Naive thymus-derived CD4-positive, alpha-beta T cell (primary cell): ENCODE data around the gene DISP3. TPM values are rescaled to one million over a fixed set of nuclear protein-coding genes. Genes with fewer than 3 reads are reported as not detected.

Experiments
- ATAC-seq: fragments of 150-1000 bp; cut with Tn5 transposase; 2 replicates; pipeline ENCODE4 v1.10.0; 2021; ENCODE audit warnings: mild to moderate bottlenecking, moderate library complexity
- CTCF ChIA-PET: fragments of 350-600 bp; sonication (Branson Sonifier 250); formaldehyde crosslinking; loops from one replicate; lab custom pipeline; 2021; ENCODE audit warnings: antibody characterized with exemption; lab: Charles Lee
- POLR2A ChIA-PET: fragments of 350-600 bp; sonication (Branson Sonifier 250); formaldehyde crosslinking; loops from one replicate; lab custom pipeline; 2021; ENCODE audit warnings: antibody characterized with exemption, inconsistent platforms; lab: Charles Lee
- DNase-seq, 9 donors: peaks; one replicate each; pipeline versions ENCODE4 v3.0.0 to v3.0.0-alpha.2; 2020 to 2022; ENCODE audit warnings: mixed read lengths in 1 of 9
- H3K27ac ChIP-seq: one replicate; pipeline ENCODE4 v1.7.0; 2013; ENCODE audit warnings: mild to moderate bottlenecking, low read depth, low read length, moderate library complexity
- H3K27me3 ChIP-seq, 2 donors: one replicate each; pipeline ENCODE4 v1.7.0; 2013; ENCODE audit warnings: low read length in 2 of 2, mild to moderate bottlenecking in 2 of 2, moderate library complexity in 2 of 2; ENCODE audit not compliant: control insufficient read depth in 2 of 2, insufficient read depth in 2 of 2
- H3K36me3 ChIP-seq, 3 experiments: 1 replicate in 2 of 3; 2 replicates in 1 of 3; pipeline ENCODE4 v1.7.0; 2013; ENCODE audit warnings: low read length in 3 of 3, mild to moderate bottlenecking in 3 of 3, moderate library complexity in 1 of 3; ENCODE audit not compliant: insufficient read depth in 3 of 3, control insufficient read depth in 2 of 3
- H3K4me1 ChIP-seq, 2 donors: one replicate each; pipeline ENCODE4 v1.7.0; 2013; ENCODE audit warnings: low read length in 2 of 2, mild to moderate bottlenecking in 2 of 2, moderate library complexity in 1 of 2; ENCODE audit not compliant: control insufficient read depth in 2 of 2, insufficient read depth in 2 of 2
- H3K4me3 ChIP-seq: 2 replicates; pipeline ENCODE4 v1.7.0; 2013; ENCODE audit warnings: mild to moderate bottlenecking, low read length
- H3K9me3 ChIP-seq, 3 experiments: 1 replicate in 2 of 3; 2 replicates in 1 of 3; pipeline ENCODE4 v1.7.0; 2013; ENCODE audit warnings: low read length in 3 of 3; ENCODE audit not compliant: control insufficient read depth in 2 of 3
- H3K27ac Mint-ChIP-seq, 9 donors: one replicate each; pipeline ENCODE4 v1.8.0; 2020 to 2022; ENCODE audit warnings: mixed read lengths in 9 of 9, mild to moderate bottlenecking in 8 of 9, moderate library complexity in 5 of 9, inconsistent platforms in 2 of 9
- H3K27me3 Mint-ChIP-seq, 5 donors: one replicate each; pipeline ENCODE4 v1.8.0; 2021 to 2022; ENCODE audit warnings: mixed read lengths in 5 of 5, mild to moderate bottlenecking in 1 of 5
- H3K36me3 Mint-ChIP-seq, 5 donors: one replicate each; pipeline ENCODE4 v1.8.0; 2020 to 2022; ENCODE audit warnings: mixed read lengths in 5 of 5, mild to moderate bottlenecking in 3 of 5, inconsistent platforms in 1 of 5
- H3K4me1 Mint-ChIP-seq, 7 donors: one replicate each; pipeline ENCODE4 v1.8.0; 2020 to 2022; ENCODE audit warnings: mixed read lengths in 7 of 7, mild to moderate bottlenecking in 3 of 7, inconsistent platforms in 1 of 7
- H3K4me3 Mint-ChIP-seq, 10 donors: one replicate each; pipeline ENCODE4 v1.8.0; 2020 to 2022; ENCODE audit warnings: mild to moderate bottlenecking in 10 of 10, mixed read lengths in 10 of 10, moderate library complexity in 6 of 10, inconsistent platforms in 2 of 10
- H3K9me3 Mint-ChIP-seq, 11 donors: one replicate each; pipeline ENCODE4 v1.8.0; 2020 to 2022; ENCODE audit warnings: mixed read lengths in 11 of 11, mild to moderate bottlenecking in 4 of 11, inconsistent platforms in 1 of 11, moderate library complexity in 1 of 11
- intact Hi-C, 2 donors: fragments of 100-400 bp; cut with micrococcal nuclease; formaldehyde crosslinking; loops; one replicate each; pipeline ENCODE4 v1.15.1; 2023
- polyA plus RNA-seq, 2 donors: library from polyadenylated mRNA; unstranded; fragments of 300-500 nt; fragmentation: Illumina TruSeq; gene quantifications; one replicate each; pipeline ENCODE4 v1.2.3, GENCODE V29; 2021
- total RNA-seq, 6 experiments: library from RNA in 5 of 6; stranded (reverse) in 5 of 6; gene quantifications; 1 replicate in 5 of 6; 2 replicates in 1 of 6; pipeline ENCODE4 v1.2.3 and lab custom pipeline; 2021 to 2026

The DISP3 gene
- total and polyA plus RNA-seq, 7 experiments from 2014 or later: 0.14 to 0.95 (median 0.46) TPM

- no peak for DNase-seq
- intact Hi-C loops: no loop called here
- H3K9me3 Mint-ChIP-seq: peaks cover 0 to 3% (median 0%) of the 10 kb centered on the region in 11 donors
- no peak for ATAC-seq
- no peak overlapping the region for H3K27ac Mint-ChIP-seq
- H3K4me3 ChIP-seq: no peak overlapping the region
- H3K27me3 Mint-ChIP-seq: peaks cover 5 to 30% (median 22%) of the 10 kb centered on the region in 5 donors
- ChIA-PET CTCF (no interaction called here), POLR2A (no interaction called here)
- peaks cover 0 to 3% (median 0%) of the 10 kb centered on the region in 7 donors for H3K4me1 Mint-ChIP-seq
- H3K9me3 ChIP-seq: no peaks in the 10 kb centered on the region
- H3K4me3 Mint-ChIP-seq: no peak overlapping the region
- peaks cover 0 to 4% (median 0%) of the 10 kb centered on the region in 5 donors for H3K36me3 Mint-ChIP-seq
- H3K27ac ChIP-seq: no peak overlapping the region
- no peaks in the 10 kb centered on the region for H3K36me3 ChIP-seq
- no peaks in the 10 kb centered on the region for H3K4me1 ChIP-seq
- H3K27me3 ChIP-seq: no peaks in the 10 kb centered on the region
Observed at GRCh38 chr1:11581445-11581991, 102.6 kb downstream of the DISP3 start.

GRCh38 chr1:11585389-11585788, 106.4 kb downstream of the DISP3 start:
- no peak overlapping the region for H3K4me3 Mint-ChIP-seq
- no peak overlapping the region for H3K4me3 ChIP-seq
- H3K9me3 Mint-ChIP-seq: peaks cover 0 to 4% (median 0%) of the 10 kb centered on the region in 11 donors
- DNase-seq (no peak), ATAC-seq (no peak)
- peaks cover 5 to 29% (median 15%) of the 10 kb centered on the region in 5 donors for H3K27me3 Mint-ChIP-seq
- H3K36me3 Mint-ChIP-seq: peaks cover 0 to 4% (median 0%) of the 10 kb centered on the region in 5 donors
- no peaks in the 10 kb centered on the region for H3K27me3 ChIP-seq
- H3K27ac Mint-ChIP-seq: no peak overlapping the region
- ChIA-PET POLR2A (no interaction called here), CTCF (no interaction called here)
- no peaks in the 10 kb centered on the region for H3K36me3 ChIP-seq
- H3K27ac ChIP-seq: no peak overlapping the region
- H3K4me1 ChIP-seq: no peaks in the 10 kb centered on the region
- no peaks in the 10 kb centered on the region for H3K9me3 ChIP-seq
- no peaks in the 10 kb centered on the region for H3K4me1 Mint-ChIP-seq
- intact Hi-C loops: no loop called here

Other genes starting within 250 kb of the DISP3 start
- gene MTOR, start 216.6 kb upstream of the DISP3 start, total RNA-seq: 10 to 100 TPM; 38.8 to 47.9 (median 46.2) TPM
- gene MTOR, start 216.6 kb upstream of the DISP3 start, polyA plus RNA-seq: 1 to 10 TPM; 4.8 to 9.7 TPM
- 10 to 100 TPM; 21.7 to 41.7 (median 32.9) TPM for gene UBIAD1, start 206.0 kb upstream of the DISP3 start, total RNA-seq
- gene UBIAD1, start 206.0 kb upstream of the DISP3 start, polyA plus RNA-seq: 10 to 100 TPM; 53.3 to 60.9 TPM
- gene FBXO2, start 175.3 kb downstream of the DISP3 start, total RNA-seq: 1 to 10 TPM in 4 of 5 experiments, under 1 TPM in 1; 0.97 to 4.1 (median 3.7) TPM
- gene FBXO2, start 175.3 kb downstream of the DISP3 start, polyA plus RNA-seq: 1 to 10 TPM; 6.1 to 7.8 TPM
- 10 to 100 TPM; 35.2 to 67.1 (median 44.8) TPM for gene FBXO44, start 175.7 kb downstream of the DISP3 start, total RNA-seq
- 10 to 100 TPM; 11.3 to 14.3 TPM for gene FBXO44, start 175.7 kb downstream of the DISP3 start, polyA plus RNA-seq
- gene FBXO6, start 185.0 kb downstream of the DISP3 start, total RNA-seq: 10 to 100 TPM in 1 of 5 experiments, 1 to 10 TPM in 4; 3.2 to 31.0 (median 4.1) TPM
- gene FBXO6, start 185.0 kb downstream of the DISP3 start, polyA plus RNA-seq: 1 to 10 TPM; 7.8 to 8.9 TPM
- gene MAD2L2, start 202.0 kb downstream of the DISP3 start, total RNA-seq: 10 to 100 TPM; 17.1 to 53.3 (median 27.2) TPM
- 10 to 100 TPM; 38.0 to 53.0 TPM for gene MAD2L2, start 202.0 kb downstream of the DISP3 start, polyA plus RNA-seq
- gene DRAXIN, start 212.6 kb downstream of the DISP3 start, total RNA-seq: 1 to 10 TPM in 1 of 5 experiments, under 1 TPM in 4; 0.07 to 1.6 (median 0.21) TPM
- gene DRAXIN, start 212.6 kb downstream of the DISP3 start, polyA plus RNA-seq: under 1 TPM; 0.03 to 0.09 TPM